Stimulated activated CD8-positive, alpha-beta memory T cell treated with anti-CD3 and anti-CD28 coated beads, Interleukin-15, amount 100 ng/mL, for 48 hours (primary cell): ENCODE measurements around the gene ATCAY.
"Not testable (repeated sequence)": the region's sequence is repeated elsewhere in the genome, so short reads cannot be mapped to it uniquely, and the experiment has no call there.

Experiments
- DNase-seq, 2 donors: peaks; one replicate each; pipeline ENCODE4 v3.0.0-alpha.2; 2020; ENCODE audit warnings: low read depth in 2 of 2

Gene ATCAY

DNA sequence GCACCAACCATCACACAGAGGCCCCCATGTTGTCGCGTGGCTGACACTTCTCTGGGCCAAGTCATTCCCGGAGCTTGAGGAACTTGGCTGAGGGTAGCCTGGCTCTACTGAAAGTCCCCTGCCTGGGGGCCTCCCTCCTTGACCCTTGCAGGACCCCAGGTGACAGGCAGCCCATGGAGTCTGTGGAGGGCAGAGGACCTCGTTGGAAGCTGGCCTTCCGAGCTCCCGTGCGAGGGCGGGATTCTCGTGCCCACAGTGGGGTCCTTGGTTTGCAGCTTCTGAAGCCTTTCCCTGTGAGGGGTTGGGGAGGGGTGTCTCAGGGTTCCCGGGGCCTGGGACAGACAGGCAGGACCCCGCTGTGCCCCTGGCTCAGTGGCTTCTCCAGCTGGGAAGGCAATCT lies 68.8 kb downstream of the ATCAY start:
- no peak for DNase-seq

DNA sequence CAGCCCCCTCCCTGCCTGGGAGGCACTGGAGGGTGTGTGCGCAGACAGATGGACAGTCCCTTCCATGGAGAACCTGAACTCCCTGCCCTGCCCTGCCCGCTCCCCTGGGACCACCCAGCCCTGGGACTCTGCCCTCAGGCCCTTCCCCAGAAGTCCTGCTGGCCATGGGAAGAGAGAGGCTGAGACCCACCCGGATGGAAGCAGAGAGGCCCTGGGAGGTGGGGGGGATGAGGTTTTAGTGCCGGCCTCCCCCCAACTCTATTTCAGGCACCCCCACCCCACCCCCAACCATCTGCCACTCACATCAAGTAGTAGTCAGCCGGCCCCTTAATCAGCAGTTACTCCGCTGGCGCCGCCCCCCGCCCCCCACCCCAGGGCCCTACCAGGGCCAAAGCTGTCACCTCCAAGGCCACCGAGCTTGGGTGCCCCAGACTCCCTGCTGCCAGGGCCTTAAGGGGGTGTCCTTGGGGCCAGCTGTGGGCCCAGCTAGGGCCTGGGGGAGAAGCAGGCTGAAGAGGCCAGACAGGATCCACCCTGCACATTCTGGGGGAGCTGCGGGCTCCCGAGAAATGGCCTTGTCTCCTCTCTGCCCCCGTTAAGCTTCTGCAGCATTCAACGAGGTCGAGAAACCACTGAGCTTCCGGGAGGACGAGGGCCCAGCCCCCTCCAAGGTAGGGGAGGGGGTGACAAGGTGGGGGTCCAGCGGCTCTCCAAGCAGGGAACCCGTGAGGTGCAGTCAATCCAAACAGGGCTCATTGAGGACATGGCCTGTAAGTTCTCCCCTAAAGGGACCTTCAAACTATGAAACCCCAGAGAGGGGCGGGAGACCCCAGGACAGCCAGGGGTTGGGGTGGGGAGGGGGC lies 69.7 kb downstream of the ATCAY start:
- DNase-seq, result no peak

DNA sequence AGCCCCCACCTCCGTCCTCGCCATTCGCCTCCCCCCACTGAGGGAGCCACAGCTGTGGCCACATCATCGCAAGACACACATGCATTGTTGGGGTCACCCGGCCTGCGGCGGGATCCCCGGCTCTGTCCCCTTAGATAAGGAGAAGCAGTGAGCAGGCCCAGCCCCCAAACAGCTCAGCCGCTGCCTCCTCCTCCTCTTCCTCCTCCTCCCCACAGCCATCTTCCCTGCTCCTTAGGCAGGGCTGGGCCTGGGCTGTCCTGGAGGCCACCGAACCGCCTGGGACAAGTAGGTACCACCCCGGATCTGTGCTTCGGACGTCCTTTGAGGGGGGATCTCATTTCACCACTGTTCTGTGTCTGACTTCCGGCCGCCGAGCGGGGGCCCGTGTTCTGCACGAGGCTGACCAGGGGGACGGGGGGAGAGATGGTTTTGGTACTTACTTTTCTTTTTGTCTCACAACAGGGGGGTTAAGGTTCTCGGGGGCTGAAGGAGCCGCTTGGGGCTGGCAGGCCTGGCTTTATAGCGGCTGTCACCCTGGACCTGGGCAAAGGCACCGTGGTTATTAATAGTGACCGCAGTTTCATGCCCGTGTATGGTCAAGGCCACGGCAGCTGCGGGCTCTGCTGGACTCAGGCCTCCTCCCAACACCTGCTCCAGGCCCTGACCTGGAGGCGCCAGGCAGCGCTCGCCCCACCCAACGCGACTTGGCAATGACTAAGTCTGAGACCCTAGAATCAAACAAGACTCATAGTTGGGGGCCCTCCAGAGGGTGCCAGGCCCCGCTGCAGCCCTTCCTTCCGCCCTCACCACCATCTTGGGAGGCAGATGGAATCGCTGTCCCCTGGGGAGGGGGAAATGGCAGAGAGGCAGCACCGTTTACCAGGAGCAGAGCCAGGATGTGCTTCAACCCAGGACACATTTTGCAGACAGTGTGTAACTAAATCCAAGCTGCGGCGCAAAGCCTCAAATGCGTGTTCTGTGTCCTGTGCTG lies 70.7 kb downstream of the ATCAY start:
- DNase-seq, result no peak

DNA sequence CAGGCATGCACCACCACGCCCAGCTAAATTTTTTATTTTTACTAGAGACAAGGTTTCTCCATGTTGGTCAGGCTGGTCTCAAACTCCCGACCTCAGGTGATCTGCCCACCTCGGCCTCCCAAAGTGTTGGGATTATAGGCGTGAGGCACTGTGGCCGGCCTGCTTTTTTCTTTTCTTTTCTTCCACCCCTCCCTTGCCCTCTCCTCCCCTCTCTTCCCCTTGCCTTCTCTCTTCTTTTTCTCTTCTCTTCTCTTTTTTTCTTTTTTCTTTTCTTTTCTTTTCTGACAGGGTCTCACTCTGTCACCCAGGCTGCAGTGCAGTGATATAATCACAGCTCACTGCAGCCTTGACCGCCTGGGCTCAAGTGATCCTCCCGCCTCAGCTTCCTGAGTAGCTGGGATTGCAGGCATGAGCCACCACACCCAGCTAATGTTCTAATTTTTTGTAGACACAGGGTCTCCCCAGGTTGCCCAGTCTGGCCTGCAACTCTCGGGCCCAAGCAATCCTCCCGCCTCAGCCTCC lies 72.3 kb downstream of the ATCAY start:
- DNase-seq, result not testable (repeated sequence)

DNA sequence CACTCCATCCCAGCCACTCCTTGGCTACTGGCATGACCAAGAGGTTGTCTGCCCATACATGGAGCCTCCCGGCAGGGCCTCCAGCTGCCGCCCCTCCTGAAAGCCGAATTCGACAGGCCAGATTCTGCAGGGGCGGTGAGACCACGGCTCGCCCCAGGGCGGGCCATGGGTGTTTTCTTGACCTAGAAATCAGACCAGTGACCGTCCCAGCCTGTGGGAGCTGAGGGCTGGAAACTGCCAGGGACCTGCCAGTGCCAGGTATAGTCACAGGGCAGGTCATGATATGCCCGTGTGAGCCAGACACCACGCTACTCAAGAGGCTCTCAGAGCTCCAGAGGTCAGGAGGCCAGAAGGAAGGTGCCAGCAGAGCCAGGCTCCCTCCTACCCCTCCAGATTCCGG lies 73.6 kb downstream of the ATCAY start:
- DNase-seq, result no peak

DNA sequence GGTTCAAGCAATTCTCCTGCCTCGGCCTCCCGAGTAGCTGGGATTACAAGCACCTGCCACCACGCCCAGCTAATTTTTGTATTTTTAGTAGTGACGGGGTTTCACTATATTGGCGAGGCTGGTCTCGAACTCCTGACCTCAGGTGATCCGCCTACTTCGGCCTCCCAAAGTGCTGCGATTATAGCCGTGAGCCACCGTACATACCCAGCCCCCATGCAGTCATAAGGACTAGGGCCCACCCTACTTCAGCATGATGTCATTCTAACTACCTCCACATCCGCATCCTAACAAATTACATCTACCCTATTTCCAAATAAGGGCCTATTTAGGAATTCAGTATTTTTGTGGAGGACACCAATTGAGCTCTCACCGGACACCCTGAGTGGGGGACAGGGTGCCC lies 74.8 kb downstream of the ATCAY start:
- DNase-seq, result not testable (repeated sequence)

DNA sequence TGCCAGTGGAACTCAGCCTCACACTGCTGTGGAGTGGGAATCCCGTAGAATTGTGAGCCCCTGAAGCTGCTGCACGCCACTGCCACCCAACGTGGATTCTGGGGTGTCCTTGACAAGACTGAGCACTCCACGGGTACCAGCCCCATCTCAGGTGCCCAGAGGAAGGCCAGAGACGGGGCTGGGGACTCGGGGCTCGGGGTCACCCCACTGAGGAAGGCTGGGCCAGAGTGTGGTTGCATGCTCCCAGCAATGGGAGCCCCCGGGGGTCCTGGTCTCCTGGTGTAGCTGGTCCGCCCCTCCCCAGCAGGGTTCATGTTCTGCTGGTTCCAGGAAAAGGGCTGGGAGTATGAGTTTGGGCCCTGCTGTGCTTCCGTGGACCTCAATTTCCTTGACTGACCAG lies 75.2 kb downstream of the ATCAY start:
- no peak for DNase-seq

DNA sequence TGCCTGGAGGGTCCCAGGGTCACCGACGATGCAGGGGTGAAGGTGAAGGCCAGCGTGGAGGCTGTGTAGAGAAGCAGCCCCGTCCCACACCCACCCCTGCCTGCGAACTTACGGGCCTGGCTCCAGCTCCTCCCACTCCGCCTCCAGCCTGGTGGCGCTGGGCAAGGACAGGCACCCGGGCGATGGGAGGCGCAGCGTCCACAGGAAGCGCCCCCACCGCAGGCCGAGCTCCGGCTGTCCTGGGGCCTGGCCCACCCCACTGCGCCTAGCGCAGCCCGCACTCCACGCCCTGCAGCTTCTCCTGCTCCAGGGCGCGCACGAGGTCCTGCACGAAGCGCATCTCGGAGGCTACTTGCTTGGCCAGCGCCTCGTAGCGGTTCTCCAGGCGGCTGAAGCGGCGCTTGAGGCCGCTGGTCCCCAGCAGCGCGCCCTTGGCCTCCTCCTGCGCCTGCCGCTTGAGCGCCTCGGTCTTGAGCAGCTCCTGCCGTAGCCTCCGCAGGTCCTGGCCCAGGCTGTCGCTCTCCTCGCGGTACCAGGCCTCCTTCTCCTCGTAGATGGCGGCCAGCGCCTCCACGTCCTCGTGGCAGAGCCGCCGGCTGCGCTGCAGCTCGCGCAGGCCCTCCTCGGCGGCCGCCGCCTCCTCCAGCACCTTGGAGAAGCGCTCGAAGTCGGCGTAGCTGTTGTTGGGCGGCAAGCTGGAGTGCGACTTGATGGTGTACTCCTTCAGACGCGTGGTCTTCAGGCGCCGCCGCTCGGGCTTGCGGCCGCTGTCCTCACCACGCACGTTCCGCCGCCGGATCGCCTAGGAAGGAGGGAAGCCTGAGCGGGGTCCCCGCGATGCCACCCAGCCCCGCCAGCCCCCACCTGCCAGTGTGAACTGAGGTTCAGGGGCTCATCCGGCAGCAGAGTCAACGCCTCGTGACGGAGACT lies 78.6 kb downstream of the ATCAY start:
- DNase-seq, result no peak

DNA sequence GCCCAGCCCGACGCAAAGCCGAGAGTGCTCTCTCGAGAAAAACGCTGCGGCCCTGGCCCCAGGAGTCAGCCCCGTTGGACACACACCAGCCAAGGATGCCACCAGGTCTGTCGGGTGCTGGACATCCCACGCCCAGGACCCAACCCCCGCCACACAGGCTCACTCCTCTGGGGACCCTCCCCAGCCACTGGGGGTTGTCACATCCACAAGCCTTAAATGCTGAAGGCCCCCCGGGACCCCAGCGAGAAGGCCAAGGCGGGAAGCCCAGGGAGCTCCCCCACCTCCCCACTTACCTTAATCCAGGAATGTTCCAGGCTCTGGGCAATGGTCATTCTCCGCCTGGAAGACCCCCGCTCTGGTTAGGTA lies 79.3 kb downstream of the ATCAY start:
- no peak for DNase-seq

DNA sequence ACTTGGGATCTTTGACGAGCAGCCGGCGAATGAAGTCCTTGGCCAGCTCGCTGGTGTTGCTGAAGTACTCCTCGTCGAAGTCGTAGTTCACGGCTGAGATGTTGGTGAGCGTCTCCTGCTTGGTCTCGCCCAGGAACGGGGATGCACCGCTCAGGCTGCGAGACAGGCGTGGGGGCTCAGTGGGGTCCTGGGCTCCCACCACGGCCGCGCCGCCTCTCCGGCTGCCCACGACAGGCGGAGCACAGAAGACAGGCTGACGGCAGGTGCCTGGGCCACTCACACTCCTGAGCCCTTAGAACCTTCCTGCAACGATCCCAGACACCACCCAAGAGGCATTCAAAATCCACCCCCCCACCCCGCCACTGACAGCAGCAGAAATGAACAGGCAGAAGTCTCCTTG lies 80.5 kb downstream of the ATCAY start:
- no peak for DNase-seq

DNA sequence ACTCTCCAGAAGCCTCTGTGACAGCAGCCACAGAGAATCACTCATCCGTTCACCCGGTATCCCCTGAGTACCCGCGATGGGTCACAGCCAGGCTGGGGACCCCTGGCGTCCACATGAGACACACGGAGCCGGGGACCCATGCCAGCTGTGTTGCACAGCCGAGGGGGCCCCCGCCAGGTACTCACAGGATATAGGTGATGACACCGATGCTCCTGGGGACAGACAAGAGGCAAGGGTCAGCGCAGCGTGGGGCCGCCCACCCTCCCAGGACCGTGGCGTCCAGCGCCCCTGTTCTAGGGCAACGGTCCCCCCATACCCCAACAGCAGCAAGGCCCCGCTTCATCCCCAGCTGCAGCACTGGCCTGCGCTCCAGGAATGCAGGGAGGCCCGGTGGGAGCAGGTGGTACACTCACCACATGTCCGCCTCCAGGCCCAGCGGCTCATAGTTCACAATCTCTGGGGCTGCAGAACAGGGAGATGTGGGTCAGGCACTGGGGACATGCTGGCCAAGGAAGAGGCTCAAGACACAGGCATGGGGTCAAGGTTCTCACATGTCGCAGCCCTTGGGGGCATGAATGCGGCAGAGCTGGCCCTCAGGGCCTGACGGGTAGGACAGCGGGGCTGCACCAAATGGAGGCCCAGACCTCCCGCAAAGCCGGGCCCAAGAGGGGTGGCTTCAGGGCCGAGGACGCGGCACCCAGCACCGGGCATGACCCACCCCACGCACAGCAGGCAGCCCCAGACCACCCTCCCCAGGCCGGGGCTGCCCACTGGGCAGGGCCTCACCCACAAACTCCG lies 83.2 kb downstream of the ATCAY start:
- no peak for DNase-seq

DNA sequence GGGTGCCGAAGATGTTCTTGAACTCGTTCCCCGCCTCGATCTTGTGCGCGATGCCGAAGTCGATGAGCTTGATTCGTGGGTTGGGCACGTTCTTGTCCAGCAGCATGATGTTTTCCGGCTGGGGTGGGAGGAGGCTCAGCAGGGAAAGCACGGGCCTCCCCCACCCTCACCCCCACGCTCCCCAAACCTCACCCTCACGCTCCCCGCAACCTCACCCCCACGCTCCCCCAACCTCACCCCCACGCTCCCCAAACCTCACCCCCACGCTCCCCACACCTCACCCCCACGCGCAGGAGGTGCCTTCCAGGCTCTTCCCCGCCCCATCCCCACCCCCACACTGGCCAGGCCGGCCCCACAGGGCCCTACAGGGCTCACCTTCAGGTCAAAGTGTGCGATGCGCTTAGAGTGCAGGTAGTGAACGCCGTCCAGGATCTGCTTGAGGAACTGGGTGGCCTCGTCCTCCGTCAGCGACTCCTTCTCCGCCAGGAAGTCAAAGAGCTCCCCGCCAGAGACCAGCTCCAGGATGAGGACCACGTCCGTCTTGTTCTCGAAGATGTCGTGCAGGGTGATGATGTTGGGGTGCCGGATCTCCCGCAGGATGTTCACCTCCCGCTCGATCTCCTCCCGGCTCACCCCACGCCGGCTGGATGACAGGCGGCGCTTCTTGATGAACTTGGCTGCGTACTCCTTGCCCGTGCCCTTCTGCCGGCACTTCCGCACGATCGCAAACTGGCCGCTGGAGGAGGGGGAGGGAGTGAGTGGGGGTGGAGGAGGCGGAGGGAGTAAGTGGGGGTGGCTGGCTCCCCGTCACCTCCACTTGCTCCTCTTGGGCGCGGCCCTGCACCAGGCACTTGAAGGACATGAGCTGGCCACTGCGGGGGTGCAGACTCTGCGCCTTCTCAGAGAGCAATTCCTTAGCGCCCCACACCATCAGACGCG lies 84.0 kb downstream of the ATCAY start:
- no peak for DNase-seq

DNA sequence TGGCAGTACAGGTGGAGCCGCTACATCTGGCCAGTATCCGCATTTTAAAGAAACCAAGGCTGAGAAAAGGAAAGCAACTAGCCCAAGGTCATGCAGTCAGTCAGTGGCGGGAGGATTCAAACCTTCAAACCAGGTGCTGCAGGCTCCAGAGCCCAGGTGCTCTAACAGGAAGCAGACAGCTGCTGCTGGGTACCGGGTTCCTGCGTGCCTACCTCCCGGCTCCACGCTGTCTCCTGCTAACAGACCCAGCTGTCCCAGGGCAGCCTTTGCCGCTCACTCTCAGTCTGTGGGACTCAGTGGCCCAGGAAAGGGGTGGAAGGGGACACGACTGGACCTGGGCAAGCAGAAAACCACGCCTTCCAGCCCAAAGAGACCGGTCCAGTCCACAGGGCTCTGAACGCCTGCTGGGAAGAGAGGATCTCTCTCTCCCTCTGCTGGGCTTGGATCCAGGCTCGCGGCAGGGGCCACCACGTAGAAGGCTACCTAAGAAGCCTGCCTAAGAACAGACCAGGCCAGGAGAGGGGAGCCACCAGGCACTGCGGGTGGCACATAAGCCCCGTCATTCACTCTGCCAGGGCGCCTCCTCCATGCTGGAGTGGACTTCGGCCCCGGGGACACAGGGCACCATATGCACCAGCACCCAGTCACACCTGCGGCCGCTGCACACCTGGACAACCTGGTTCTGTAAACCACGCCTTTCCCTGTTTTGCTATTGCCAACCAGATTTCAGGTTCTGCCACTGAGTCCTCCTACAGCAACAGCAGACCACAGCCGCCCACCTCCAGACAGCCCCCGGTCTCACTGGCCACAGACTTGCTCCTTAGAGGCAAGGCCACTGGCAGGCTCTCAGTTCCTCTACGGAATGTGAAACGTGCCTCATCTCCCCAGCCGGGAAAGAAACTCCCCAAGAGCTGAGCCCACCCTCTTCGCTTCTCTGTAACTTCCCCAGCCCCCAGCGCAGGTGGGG lies 85.8 kb downstream of the ATCAY start:
- DNase-seq, result no peak

DNA sequence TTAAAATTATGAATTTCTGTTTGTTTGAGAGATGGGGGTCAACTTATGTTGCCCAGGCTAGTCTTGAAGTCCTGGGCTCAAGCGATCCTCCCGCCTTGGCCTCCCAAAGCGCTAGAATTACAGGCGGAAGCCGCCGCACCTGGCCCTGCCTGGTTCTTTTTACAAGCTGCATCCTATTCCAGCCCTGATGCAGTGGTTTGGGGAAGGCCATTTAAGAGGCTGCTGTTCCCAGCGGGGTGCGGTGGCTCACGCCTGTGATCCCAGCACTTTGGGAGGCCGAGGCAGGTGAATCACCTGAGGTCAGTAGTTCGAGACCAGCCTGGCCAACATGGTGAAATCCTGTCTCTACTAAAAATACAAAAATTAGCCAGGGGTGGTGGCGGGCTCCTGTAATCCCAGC lies 87.5 kb downstream of the ATCAY start:
- not testable (repeated sequence) for DNase-seq

DNA sequence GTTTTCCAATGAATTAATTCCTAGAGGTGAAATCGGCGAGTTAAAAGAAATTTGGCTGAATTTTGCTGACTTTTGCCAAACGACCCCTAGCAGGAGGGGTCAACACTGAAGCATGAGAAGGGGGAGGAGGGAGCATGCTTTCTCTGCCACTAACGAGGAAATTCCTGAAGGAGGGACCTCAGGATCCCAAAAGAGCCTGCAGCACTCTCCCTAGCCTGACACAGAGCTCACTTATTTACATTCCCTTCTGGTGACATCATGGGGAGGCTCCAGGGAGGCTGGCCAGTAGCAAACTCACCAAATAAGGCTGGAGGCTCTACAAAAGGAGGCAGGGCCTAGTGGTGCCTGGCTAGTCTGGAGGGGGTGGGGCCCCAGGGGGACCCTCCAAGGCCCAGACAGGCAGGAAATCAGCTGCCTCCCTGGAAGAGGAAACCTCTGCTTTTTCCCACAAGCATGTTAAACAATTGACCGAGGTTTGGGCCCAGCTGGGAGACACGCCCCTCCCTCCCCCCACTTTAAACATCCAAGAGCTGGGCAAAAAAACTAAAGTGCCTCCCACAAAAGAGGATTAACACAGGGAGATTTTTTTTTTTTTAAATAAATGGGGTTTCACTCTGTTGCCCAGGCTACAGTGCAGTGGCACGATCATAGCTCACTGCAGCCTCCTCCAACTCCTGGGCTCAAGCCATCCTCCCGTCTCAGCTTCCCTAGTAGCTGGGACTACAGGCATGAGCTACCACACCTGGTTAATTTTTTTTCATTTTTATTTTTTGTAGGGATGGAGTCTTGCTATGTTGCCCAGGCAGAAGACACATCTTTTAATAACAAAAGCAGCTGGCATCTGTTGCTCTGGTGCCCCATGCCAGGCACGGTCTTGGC lies 88.3 kb downstream of the ATCAY start:
- no peak for DNase-seq

DNA sequence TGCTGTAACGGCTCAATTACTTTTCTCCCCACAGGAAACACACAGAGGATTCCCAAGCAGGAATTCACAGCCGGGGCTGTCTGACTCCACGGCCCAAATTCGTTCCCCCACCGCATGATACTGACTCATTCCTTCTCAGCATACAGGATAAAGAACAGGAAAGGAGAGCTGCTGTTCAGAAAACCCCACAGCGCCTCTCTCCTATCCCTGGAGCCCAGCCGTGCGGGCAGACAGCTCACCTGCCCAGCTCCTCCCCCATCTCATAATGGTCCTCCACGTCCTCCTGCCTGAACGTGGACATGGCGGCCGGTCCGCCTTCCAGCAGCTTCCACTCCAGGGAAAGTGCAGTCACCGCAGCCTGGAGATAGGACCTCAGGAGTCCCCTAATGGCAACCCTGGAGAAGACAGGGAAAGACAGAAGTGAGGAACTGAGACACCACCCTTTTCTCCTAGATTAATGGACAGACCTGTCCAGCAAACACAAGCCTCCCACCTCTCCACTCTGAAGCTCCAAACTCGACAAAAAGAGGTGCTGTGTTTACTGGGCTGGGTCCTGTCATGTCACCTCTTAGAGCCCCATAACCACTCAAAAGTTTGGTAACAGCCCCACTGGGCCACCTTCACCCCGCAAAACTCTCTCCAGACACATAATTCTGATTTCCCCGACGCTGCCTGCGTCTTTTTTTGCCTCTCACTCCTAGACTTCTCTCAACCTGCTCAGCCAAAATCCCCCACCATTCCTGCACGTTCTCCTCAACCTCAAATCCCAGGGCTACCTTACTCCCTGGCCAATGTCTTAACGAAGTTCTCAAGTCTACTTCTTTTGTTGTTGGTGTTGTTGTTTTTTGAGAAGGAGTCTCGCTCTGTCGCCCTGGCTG lies 89.2 kb downstream of the ATCAY start:
- DNase-seq, result no peak
